Mammary epithelial cell (primary cell): ENCODE measurements around the gene SMARCA2.

Source experiments
- CTCF ChIP-seq, 2 donors: IDR thresholded peaks in 1 of 2; conservative IDR thresholded peaks in 1 of 2; 2 replicates each; pipeline ENCODE4 v1.5.1; 2011 to 2012; ENCODE audit warnings: inconsistent platforms in 2 of 2, low read length in 2 of 2, mild to moderate bottlenecking in 2 of 2, control low read depth in 1 of 2, low read depth in 1 of 2; ENCODE audit not compliant: insufficient read depth in 1 of 2; ENCODE audit errors: extremely low read depth in 1 of 2
- EZH2 ChIP-seq: IDR thresholded peaks from 2 replicates; pipeline ENCODE4 v1.6.1; 2012; ENCODE audit warnings: low read length, inconsistent platforms, borderline replicate concordance

- TF ChIP-seq CTCF (conservative IDR thresholded peaks at IDR 0.05 in 1 of 2, IDR thresholded peaks at IDR 0.05 in 1 of 2; ENCODE audit: extremely low read depth in 1 of 2, insufficient read depth in 1 of 2, low read depth in 1 of 2, low read length in 2 of 2): no peak
- no peak for TF ChIP-seq EZH2
These were observed 144.6 kb downstream of the SMARCA2 start for GRCh38 chr9:2159521-2160454.
